Fibroblast of gingiva (primary cell): ENCODE data around the gene TSHZ2.

Source experiments
- DNase-seq: peaks from one replicate; pipeline ENCODE4 v3.0.0-alpha.2; 2011; ENCODE audit warnings: low read depth

Gene TSHZ2

GRCh38 chr20:53247468-53248103, 275.4 kb downstream of the TSHZ2 start:
- DNase-seq: no peak

GRCh38 chr20:53250456-53250855, 278.3 kb downstream of the TSHZ2 start:
- no peak for DNase-seq

- DNase-seq: no peak
Observed at GRCh38 chr20:53252002-53252401, 279.8 kb downstream of the TSHZ2 start.

GRCh38 chr20:53253668-53254067, 281.5 kb downstream of the TSHZ2 start:
- no peak for DNase-seq

GRCh38 chr20:53255102-53255710, 283.0 kb downstream of the TSHZ2 start:
- no peak for DNase-seq

GRCh38 chr20:53258741-53259140, 286.6 kb downstream of the TSHZ2 start:
- DNase-seq: no peak

GRCh38 chr20:53260168-53260567, 288.0 kb downstream of the TSHZ2 start:
- no peak for DNase-seq

GRCh38 chr20:53260591-53260990, 288.4 kb downstream of the TSHZ2 start:
- no peak for DNase-seq

GRCh38 chr20:53262365-53262764, 290.2 kb downstream of the TSHZ2 start:
- no peak for DNase-seq

- DNase-seq: no peak
Observed at GRCh38 chr20:53263554-53264438, 291.6 kb downstream of the TSHZ2 start.

- DNase-seq: no peak
Observed at GRCh38 chr20:53264604-53265003, 292.4 kb downstream of the TSHZ2 start.

GRCh38 chr20:53265304-53265875, 293.2 kb downstream of the TSHZ2 start:
- no peak for DNase-seq

GRCh38 chr20:53269380-53269779, 297.2 kb downstream of the TSHZ2 start:
- no peak for DNase-seq

GRCh38 chr20:53270792-53271375, 298.7 kb downstream of the TSHZ2 start:
- DNase-seq: no peak

GRCh38 chr20:53274365-53274764, 302.2 kb downstream of the TSHZ2 start:
- DNase-seq: no peak

- DNase-seq: no peak
Observed at GRCh38 chr20:53274807-53275206, 302.6 kb downstream of the TSHZ2 start.

- no peak for DNase-seq
Observed at GRCh38 chr20:53276143-53276542, 304.0 kb downstream of the TSHZ2 start.

GRCh38 chr20:53278555-53278954, 306.4 kb downstream of the TSHZ2 start:
- DNase-seq: no peak

GRCh38 chr20:53279735-53280134, 307.6 kb downstream of the TSHZ2 start:
- DNase-seq: no peak

- no peak for DNase-seq
Observed at GRCh38 chr20:53281557-53282117, 309.5 kb downstream of the TSHZ2 start.

GRCh38 chr20:53282217-53282955, 310.2 kb downstream of the TSHZ2 start:
- DNase-seq: no peak
